HS-5 (cell line): ENCODE data around the gene AK8.

Experiments
- DNase-seq: peaks from one replicate; pipeline ENCODE4 v3.0.0-alpha.2; 2012; ENCODE audit warnings: low read depth

Gene AK8

GRCh38 chr9:132887181-132888120, 9.4 kb upstream of the AK8 start:
- no peak for DNase-seq

- no peak for DNase-seq
Measured at GRCh38 chr9:132886334-132886725, 8.2 kb upstream of the AK8 start.

GRCh38 chr9:132885720-132886333, 7.7 kb upstream of the AK8 start:
- no peak for DNase-seq

GRCh38 chr9:132883349-132884294, 5.5 kb upstream of the AK8 start:
- DNase-seq, result no peak

GRCh38 chr9:132882616-132883015, 4.5 kb upstream of the AK8 start:
- DNase-seq, result no peak

GRCh38 chr9:132881826-132882225, 3.7 kb upstream of the AK8 start:
- DNase-seq, result no peak

GRCh38 chr9:132880324-132880661, 2.2 kb upstream of the AK8 start:
- no peak for DNase-seq

GRCh38 chr9:132879457-132880323, 1.6 kb upstream of the AK8 start:
- no peak for DNase-seq

GRCh38 chr9:132878695-132879456, 792 bp upstream of the AK8 start, which contains the start of gene SPACA9:
TSS of gene SPACA9 (plus strand) at chr9:132878898. CDS start at chr9:132883948, 5,050 bp downstream.
- DNase-seq, result no peak

GRCh38 chr9:132877458-132877823, 643 bp downstream of the AK8 start:
- no peak for DNase-seq

- no peak for DNase-seq
Measured at GRCh38 chr9:132876849-132877248, 1.2 kb downstream of the AK8 start.

GRCh38 chr9:132875159-132875558, 2.9 kb downstream of the AK8 start:
- no peak for DNase-seq

GRCh38 chr9:132873403-132873802, 4.7 kb downstream of the AK8 start:
- no peak for DNase-seq

GRCh38 chr9:132869266-132869665, 8.8 kb downstream of the AK8 start:
- no peak for DNase-seq

GRCh38 chr9:132866898-132867297, 11.2 kb downstream of the AK8 start:
- DNase-seq, result no peak

- DNase-seq, result no peak
Measured at GRCh38 chr9:132864691-132865090, 13.4 kb downstream of the AK8 start.

- DNase-seq, result no peak
Measured at GRCh38 chr9:132864277-132864676, 13.8 kb downstream of the AK8 start.

GRCh38 chr9:132863096-132863495, 15.0 kb downstream of the AK8 start:
- no peak for DNase-seq

- no peak for DNase-seq
Measured at GRCh38 chr9:132862533-132862932, 15.6 kb downstream of the AK8 start.

- no peak for DNase-seq
Measured at GRCh38 chr9:132861666-132862065, 16.4 kb downstream of the AK8 start.

GRCh38 chr9:132858751-132859150, 19.3 kb downstream of the AK8 start:
- no peak for DNase-seq
